GM23248 (cell line): Measurements from ENCODE around the gene VILL. TPM values are rescaled to one million over a fixed set of nuclear protein-coding genes. Genes with fewer than 3 reads are reported as not detected.
A peak's percentile ranks its signal among the peaks of the same experiment; 100 is the strongest.
"Not testable (repeated sequence)": the region's sequence is repeated elsewhere in the genome, so short reads cannot be mapped to it uniquely, and the experiment has no call there.

Source experiments
- DNase-seq: peaks from one replicate; pipeline ENCODE4 v3.0.0-alpha.2; 2015
- H2AFZ ChIP-seq: fragments of 200-600 bp; sonication (generic); 2 replicates; pipeline ENCODE4 v1.6.1; 2016; ENCODE audit warnings: antibody characterized with exemption
- H3F3A ChIP-seq: fragments of 200-600 bp; sonication (generic); 2 replicates; pipeline ENCODE4 v1.6.1; 2016; ENCODE audit warnings: mild to moderate bottlenecking, antibody characterized with exemption, mixed run types; ENCODE audit not compliant: insufficient read depth
- H3K27ac ChIP-seq: fragments of 200-600 bp; sonication (generic); 2 replicates; pipeline ENCODE4 v1.5.1; 2016; ENCODE audit warnings: mild to moderate bottlenecking
- H3K27me3 ChIP-seq: fragments of 200-600 bp; sonication (generic); replicated peaks from 2 replicates; pipeline ENCODE4 v1.6.1; 2016; ENCODE audit warnings: mild to moderate bottlenecking; ENCODE audit not compliant: insufficient read depth
- H3K36me3 ChIP-seq: fragments of 200-600 bp; sonication (generic); 2 replicates; pipeline ENCODE4 v1.6.1; 2016; ENCODE audit warnings: low read depth, mild to moderate bottlenecking
- H3K4me1 ChIP-seq: fragments of 200-600 bp; sonication (generic); 2 replicates; pipeline ENCODE4 v1.6.1; 2016; ENCODE audit warnings: mild to moderate bottlenecking; ENCODE audit not compliant: insufficient read depth
- H3K4me2 ChIP-seq: fragments of 200-600 bp; sonication (generic); one replicate; pipeline ENCODE4 v1.6.1; 2016; ENCODE audit warnings: mild to moderate bottlenecking; ENCODE audit not compliant: unreplicated experiment
- H3K4me3 ChIP-seq: fragments of 200-600 bp; sonication (generic); 2 replicates; pipeline ENCODE4 v1.5.1; 2016; ENCODE audit warnings: mild to moderate bottlenecking
- H3K79me2 ChIP-seq: fragments of 200-600 bp; sonication (generic); 2 replicates; pipeline ENCODE4 v1.6.1; 2016; ENCODE audit warnings: mild to moderate bottlenecking; ENCODE audit not compliant: insufficient read depth
- H3K9ac ChIP-seq: fragments of 200-600 bp; sonication (generic); 2 replicates; pipeline ENCODE4 v1.6.1; 2016; ENCODE audit warnings: mild to moderate bottlenecking
- H3K9me2 ChIP-seq: fragments of 200-600 bp; sonication (generic); 2 replicates; pipeline ENCODE4 v1.6.1; 2016; ENCODE audit warnings: mixed run types, mild to moderate bottlenecking, moderate library complexity; ENCODE audit not compliant: insufficient read depth
- H3K9me3 ChIP-seq: fragments of 200-600 bp; sonication (generic); one replicate; pipeline ENCODE4 v1.6.1; 2017; ENCODE audit warnings: low read depth
- H4K20me1 ChIP-seq: fragments of 200-600 bp; sonication (generic); 2 replicates; pipeline ENCODE4 v1.6.0; 2016; ENCODE audit not compliant: insufficient read depth
- EZH2 ChIP-seq: fragments of 200-600 bp; sonication (generic); IDR thresholded peaks from 2 replicates; pipeline ENCODE4 v1.6.1; 2018; ENCODE audit warnings: antibody characterized with exemption, mild to moderate bottlenecking; ENCODE audit not compliant: insufficient read depth, poor library complexity, severe bottlenecking
- EZH2phosphoT487 ChIP-seq: fragments of 200-600 bp; sonication (generic); IDR thresholded peaks from 2 replicates; pipeline ENCODE4 v1.6.1; 2018; ENCODE audit warnings: antibody characterized with exemption, moderate library complexity, mild to moderate bottlenecking, low read depth; ENCODE audit not compliant: insufficient read depth
- WGBS, 2 experiments: methylation state at CpG; one replicate each; pipeline ENCODE4 v1.1.6; 2015 to 2017; ENCODE audit warnings: low lambda C conversion rate in 2 of 2, low coverage in 1 of 2; ENCODE audit errors: missing lambda C conversion rate in 2 of 2; 5-methylcytosine and 5-hydroxymethylcytosine counted together
- in situ Hi-C: fragments of 300-500 bp; cut with MboI; formaldehyde crosslinking; loops from 2 replicates; pipeline ENCODE4 v1.15.0; 2020
- polyA plus RNA-seq: library from polyadenylated mRNA; unstranded; fragments of >200 nt; fragmentation: Nextera tagmentation; extraction: Ambion mirVana; gene quantifications from 2 replicates; pipeline ENCODE4 v1.2.1, GENCODE V29; 2016
- total RNA-seq: library from RNA; depleted of rRNA; stranded (reverse); fragments of >200 nt; shearing (Covaris generic); gene quantifications from 2 replicates; pipeline ENCODE4 v1.2.3, GENCODE V29; 2014

The VILL gene
- total and polyA plus RNA-seq, 2 experiments from 2014 or later: 2.8 to 12.4 TPM

- Histone ChIP-seq H3K9me3 (no peaks in the 10 kb centered on the region), H3K36me3 (0 out of 2 replicates have a peak, but pooled peaks cover 5% of the 10 kb centered on the region), H3F3A (no peaks in the 10 kb centered on the region), H2AFZ (no peak overlapping the region), H3K9ac (no peak overlapping the region), H3K27ac (no peak overlapping the region), H3K4me1 (no peaks in the 10 kb centered on the region), H3K9me2 (no peaks in the 10 kb centered on the region), H3K4me3 (no peak overlapping the region), H3K4me2 (no peak overlapping the region), H4K20me1 (no peaks in the 10 kb centered on the region), H3K79me2 (no peaks in the 10 kb centered on the region), H3K27me3 (no peaks in the 10 kb centered on the region)
- no peak for TF ChIP-seq EZH2phosphoT487
- peak; percentile 36 for DNase-seq
- 60 to 61% methylated on average over 8 of the region's 8 CpGs for WGBS, 2 experiments
- in situ Hi-C loops: no loop called here
Measured at GRCh38 chr3:37985637-37986320, 4.8 kb upstream of the VILL start.

GRCh38 chr3:37986479-37987314, 3.9 kb upstream of the VILL start:
- no peaks in the 10 kb centered on the region for H3K79me2 ChIP-seq
- H3K36me3 ChIP-seq: no peaks in the 10 kb centered on the region
- no peaks in the 10 kb centered on the region for H3K27me3 ChIP-seq
- no peak overlapping the region for H3K4me3 ChIP-seq
- TF ChIP-seq EZH2phosphoT487 (no peak), EZH2 (no peak)
- no peak overlapping the region for H2AFZ ChIP-seq
- no peaks in the 10 kb centered on the region for H3F3A ChIP-seq
- H3K27ac ChIP-seq: no peak overlapping the region
- WGBS, 2 experiments: 58 to 62% methylated on average over 12 of the region's 12 CpGs
- no peak overlapping the region for H3K4me2 ChIP-seq
- no peaks in the 10 kb centered on the region for H3K4me1 ChIP-seq
- DNase-seq: no peak
- in situ Hi-C loops: no loop called here
- H3K9ac ChIP-seq: no peak overlapping the region
- no peaks in the 10 kb centered on the region for H4K20me1 ChIP-seq
- H3K9me2 ChIP-seq: no peaks in the 10 kb centered on the region
- no peaks in the 10 kb centered on the region for H3K9me3 ChIP-seq

GRCh38 chr3:37987315-37987697, 3.3 kb upstream of the VILL start:
- H3K9ac ChIP-seq: no peak overlapping the region
- H3K79me2 ChIP-seq: no peaks in the 10 kb centered on the region
- H3K4me1 ChIP-seq: no peaks in the 10 kb centered on the region
- H2AFZ ChIP-seq: no peak overlapping the region
- no peaks in the 10 kb centered on the region for H3K9me3 ChIP-seq
- TF ChIP-seq EZH2 (no peak), EZH2phosphoT487 (no peak)
- no peak overlapping the region for H3K27ac ChIP-seq
- no peak overlapping the region for H3K4me3 ChIP-seq
- no peaks in the 10 kb centered on the region for H3K9me2 ChIP-seq
- DNase-seq: no peak
- no peaks in the 10 kb centered on the region for H3K27me3 ChIP-seq
- H3K36me3 ChIP-seq: no peaks in the 10 kb centered on the region
- H3K4me2 ChIP-seq: no peak overlapping the region
- H4K20me1 ChIP-seq: no peaks in the 10 kb centered on the region
- WGBS, 2 experiments: 72 to 90% methylated on average over 2 of the region's 2 CpGs
- in situ Hi-C loops: no loop called here
- no peaks in the 10 kb centered on the region for H3F3A ChIP-seq

GRCh38 chr3:37987751-37988179, 2.8 kb upstream of the VILL start:
- no peak overlapping the region for H2AFZ ChIP-seq
- H3K27ac ChIP-seq: no peak overlapping the region
- no peaks in the 10 kb centered on the region for H3K9me3 ChIP-seq
- H3K36me3 ChIP-seq: no peaks in the 10 kb centered on the region
- no peak for DNase-seq
- no peaks in the 10 kb centered on the region for H3K9me2 ChIP-seq
- no peak overlapping the region for H3K4me3 ChIP-seq
- no peaks in the 10 kb centered on the region for H3K27me3 ChIP-seq
- 73 to 74% methylated on average over 7 of the region's 7 CpGs for WGBS, 2 experiments
- no peaks in the 10 kb centered on the region for H3K79me2 ChIP-seq
- H3K9ac ChIP-seq: no peak overlapping the region
- in situ Hi-C loops: no loop called here
- H3F3A ChIP-seq: no peaks in the 10 kb centered on the region
- TF ChIP-seq EZH2: no peak
- no peak for TF ChIP-seq EZH2phosphoT487
- H4K20me1 ChIP-seq: no peaks in the 10 kb centered on the region
- H3K4me2 ChIP-seq: no peak overlapping the region
- no peaks in the 10 kb centered on the region for H3K4me1 ChIP-seq

GRCh38 chr3:37988376-37988775, 2.2 kb upstream of the VILL start:
- H4K20me1 ChIP-seq, H3K4me1 ChIP-seq, H3K4me2 ChIP-seq, H3K27ac ChIP-seq, H3K27me3 ChIP-seq, H3K79me2 ChIP-seq, H3F3A ChIP-seq, H2AFZ ChIP-seq, H3K9me3 ChIP-seq, H3K36me3 ChIP-seq, H3K9ac ChIP-seq, H3K9me2 ChIP-seq, H3K4me3 ChIP-seq, in situ Hi-C loops, DNase-seq: not testable (repeated sequence)
- WGBS, 2 experiments: 90 to 91% methylated on average over 7 to 10 of the region's 10 CpGs
